Lower leg skin (tissue), 4 donors: Measurements from ENCODE around the gene IGSF5. TPM values are rescaled to one million over a fixed set of nuclear protein-coding genes. Genes with fewer than 3 reads are reported as not detected.

ENCODE experiments used
- DNase-seq, 2 donors: peaks; one replicate each; pipeline ENCODE4 v3.0.0-alpha.2; 2019; ENCODE audit warnings: low spot score in 2 of 2
- H3K4me3 ChIP-seq: fragments of 200-600 bp; sonication (generic); 2 replicates; pipeline ENCODE4 v1.5.1; 2017; ENCODE audit warnings: mild to moderate bottlenecking, low read depth; ENCODE audit not compliant: poor library complexity, severe bottlenecking
- CTCF ChIP-seq, 3 donors: fragments of 450-650 bp; IDR thresholded peaks; one replicate each; pipeline ENCODE4 v1.5.1; 2016; ENCODE audit warnings: antibody characterized with exemption in 3 of 3, mild to moderate bottlenecking in 3 of 3, moderate library complexity in 2 of 3
- POLR2A ChIP-seq, 2 donors: fragments of 450-650 bp; IDR thresholded peaks; one replicate each; pipeline ENCODE4 v1.6.1; 2016 to 2017; ENCODE audit warnings: antibody characterized with exemption in 2 of 2, mild to moderate bottlenecking in 1 of 2, moderate library complexity in 1 of 2
- WGBS, 2 donors: methylation state at CpG; one replicate each; pipeline ENCODE4 v1.1.5; 2018; 5-methylcytosine and 5-hydroxymethylcytosine counted together
- intact Hi-C: fragments of 100-400 bp; cut with DNase I; formaldehyde crosslinking; loops from one replicate; pipeline ENCODE4 v1.15.0; 2023; ENCODE audit warnings: low total_unique reads
- total RNA-seq, 4 donors: library from RNA; depleted of rRNA; stranded (reverse); fragments of >200 nt; gene quantifications; one replicate each; pipeline ENCODE4 v1.1.0, GENCODE V29; 2016

IGSF5 gene
- total RNA-seq, 4 donors from 2014 or later, result 1.2 to 1.4 (median 1.3) TPM; not detected in 1

DNA sequence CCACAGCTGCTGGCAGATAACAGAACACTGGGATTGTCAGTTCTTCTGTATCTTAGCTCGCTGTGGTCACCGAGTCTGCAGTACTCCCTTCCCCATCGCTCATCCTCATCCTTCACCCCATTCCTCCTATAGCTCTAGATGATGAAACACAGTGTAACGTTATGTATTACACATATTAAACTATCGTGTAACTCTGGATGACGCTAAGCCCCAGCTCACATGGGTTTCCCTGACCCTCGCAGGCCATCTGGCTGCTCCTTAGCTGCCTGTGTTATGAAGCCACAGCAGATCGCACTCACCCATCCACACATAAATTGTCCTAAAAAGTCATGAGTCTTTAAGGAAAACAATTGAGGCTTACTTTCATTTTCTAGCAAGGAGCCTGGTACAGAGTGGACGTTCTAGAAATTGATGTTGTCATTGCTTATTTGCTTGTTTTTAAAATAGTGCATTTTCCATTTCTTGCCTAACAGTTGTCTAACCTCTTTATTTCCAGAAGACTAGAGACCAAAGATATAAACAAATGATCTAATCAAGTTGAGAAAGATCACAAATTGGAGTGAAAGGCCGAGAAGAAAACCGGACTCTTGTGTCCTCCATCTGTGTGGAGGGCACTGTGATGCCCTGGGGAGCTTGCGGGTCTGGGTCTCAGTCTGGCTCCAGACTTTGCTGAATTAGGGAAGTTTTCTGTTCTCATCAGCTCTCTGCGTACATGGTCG, 97.9 kb downstream of the IGSF5 start:
- WGBS, 2 donors, result 71 to 85% methylated on average over 14 of the region's 14 CpGs
- TF ChIP-seq POLR2A (IDR thresholded peaks at IDR 0.05) (no peak), CTCF (IDR thresholded peaks at IDR 0.05) (no peak)
- no peak overlapping the region for H3K4me3 ChIP-seq
- no peak for DNase-seq
- intact Hi-C loops, result no loop called here

DNA sequence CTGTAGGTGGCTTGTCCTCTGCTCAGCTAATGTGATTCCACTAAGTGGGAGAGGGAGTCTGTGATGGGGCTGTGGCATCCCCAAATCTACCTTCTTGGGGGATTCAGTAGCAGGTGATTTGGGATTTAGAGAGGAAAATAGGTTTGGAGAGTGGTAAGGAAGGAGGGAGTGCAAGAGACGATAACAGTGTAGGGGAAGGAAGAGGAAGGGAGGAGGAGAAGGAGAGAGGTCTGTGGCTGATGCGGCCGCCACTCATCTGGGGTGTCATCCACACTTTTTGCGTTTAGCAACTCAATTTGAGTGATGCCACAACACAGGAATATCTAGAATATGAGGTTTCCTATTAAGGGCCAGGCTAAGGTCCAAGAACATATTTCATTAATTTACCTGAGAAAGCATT, 98.5 kb downstream of the IGSF5 start:
- intact Hi-C loops, result no loop called here

GRCh38 chr21:39843916-39844315, 98.9 kb downstream of the IGSF5 start:
- whole genome bisulfite sequencing, 2 donors, result 78 to 79% methylated on average over 5 of the region's 5 CpGs
- H3K4me3 ChIP-seq, result no peak overlapping the region
- no peak for DNase-seq
- intact Hi-C loops, result no loop called here
- no peak for TF ChIP-seq POLR2A (IDR thresholded peaks at IDR 0.05)
- TF ChIP-seq CTCF (IDR thresholded peaks at IDR 0.05), result no peak

More for the DNA sequence above, 98.5 kb downstream of the IGSF5 start:
- DNase-seq, result no peak
- TF ChIP-seq POLR2A (IDR thresholded peaks at IDR 0.05) (no peak), CTCF (IDR thresholded peaks at IDR 0.05) (no peak)
- WGBS, 2 donors, result 80 to 82% methylated on average over 4 of the region's 4 CpGs
- no peak overlapping the region for H3K4me3 ChIP-seq

- 43 to 54% methylated on average over 6 of the region's 6 CpGs for WGBS, 2 donors
- no peak for DNase-seq
- H3K4me3 ChIP-seq, result no peak overlapping the region
- TF ChIP-seq POLR2A (IDR thresholded peaks at IDR 0.05), result no peak
- TF ChIP-seq CTCF (IDR thresholded peaks at IDR 0.05), result no peak
- intact Hi-C loops, result no loop called here
Measured at GRCh38 chr21:39845571-39846130, 100.7 kb downstream of the IGSF5 start.

- intact Hi-C loops, result no loop called here
- DNase-seq, result no peak
- no peak overlapping the region for H3K4me3 ChIP-seq
- TF ChIP-seq CTCF (IDR thresholded peaks at IDR 0.05) (no peak), POLR2A (IDR thresholded peaks at IDR 0.05) (no peak)
- 84% methylated on average over 5 to 6 of the region's 6 CpGs for WGBS, 2 donors
Measured at GRCh38 chr21:39847877-39848276, 102.9 kb downstream of the IGSF5 start.
